Measurements from ENCODE around the gene CLIC1.
A peak's percentile ranks its signal among the peaks of the same experiment; 100 is the strongest.

The CLIC1 gene

GRCh38 chr6:31737991-31738979 is 2.0 kb upstream of the CLIC1 start:
- peak; percentile 46 for DNase-seq

- DNase-seq, result no peak
These were observed 1.1 kb upstream of the CLIC1 start for GRCh38 chr6:31737315-31737990.

- DNase-seq, result no peak
These were observed 511 bp upstream of the CLIC1 start for GRCh38 chr6:31736768-31737314.

- peak; percentile 37 for DNase-seq
These were observed 1.4 kb downstream of the CLIC1 start for GRCh38 chr6:31734821-31735406.

GRCh38 chr6:31734247-31734820 is 2.0 kb downstream of the CLIC1 start:
- DNase-seq, result no peak

- DNase-seq, result no peak
These were observed 2.6 kb downstream of the CLIC1 start for GRCh38 chr6:31733734-31734133.

GRCh38 chr6:31732029-31732428 is 4.3 kb downstream of the CLIC1 start:
- no peak for DNase-seq

GRCh38 chr6:31730631-31731086 is 5.7 kb downstream of the CLIC1 start:
- DNase-seq, result no peak

GRCh38 chr6:31729979-31730630 is 6.2 kb downstream of the CLIC1 start:
- peak; percentile 56 for DNase-seq

- DNase-seq, result peak; percentile 71
These were observed 6.8 kb downstream of the CLIC1 start for GRCh38 chr6:31729515-31729978.

GRCh38 chr6:31728767-31729514 is 7.4 kb downstream of the CLIC1 start, which contains the start of gene DDAH2:
TSS of gene DDAH2 (minus strand) at chr6:31729299. CDS start at chr6:31729161, 138 bp downstream.
- no peak for DNase-seq

GRCh38 chr6:31727717-31728671 is 8.3 kb downstream of the CLIC1 start:
- no peak for DNase-seq

- DNase-seq, result no peak
These were observed 9.2 kb downstream of the CLIC1 start for GRCh38 chr6:31727034-31727716.

- no peak for DNase-seq
These were observed 10.6 kb downstream of the CLIC1 start for GRCh38 chr6:31725502-31726350.

GRCh38 chr6:31723980-31724691 is 12.2 kb downstream of the CLIC1 start:
- DNase-seq, result no peak

GRCh38 chr6:31723245-31723979 is 12.9 kb downstream of the CLIC1 start, which contains the start of gene MPIG6B:
TSS of gene MPIG6B (plus strand) at chr6:31723373. CDS start at chr6:31723384, 11 bp downstream.
- no peak for DNase-seq

GRCh38 chr6:31722173-31722572 is 14.2 kb downstream of the CLIC1 start:
- no peak for DNase-seq
